DMS153 treated with DMSO at 0.1 percent for 48 hours (cell line): Measurements from ENCODE around the gene AATF.

Experiments used
- DNase-seq: peaks from one replicate; lab custom pipeline; 2025; ENCODE audit not compliant: unreplicated experiment; lab: John Stamatoyannopoulos, UW

The AATF gene

DNA sequence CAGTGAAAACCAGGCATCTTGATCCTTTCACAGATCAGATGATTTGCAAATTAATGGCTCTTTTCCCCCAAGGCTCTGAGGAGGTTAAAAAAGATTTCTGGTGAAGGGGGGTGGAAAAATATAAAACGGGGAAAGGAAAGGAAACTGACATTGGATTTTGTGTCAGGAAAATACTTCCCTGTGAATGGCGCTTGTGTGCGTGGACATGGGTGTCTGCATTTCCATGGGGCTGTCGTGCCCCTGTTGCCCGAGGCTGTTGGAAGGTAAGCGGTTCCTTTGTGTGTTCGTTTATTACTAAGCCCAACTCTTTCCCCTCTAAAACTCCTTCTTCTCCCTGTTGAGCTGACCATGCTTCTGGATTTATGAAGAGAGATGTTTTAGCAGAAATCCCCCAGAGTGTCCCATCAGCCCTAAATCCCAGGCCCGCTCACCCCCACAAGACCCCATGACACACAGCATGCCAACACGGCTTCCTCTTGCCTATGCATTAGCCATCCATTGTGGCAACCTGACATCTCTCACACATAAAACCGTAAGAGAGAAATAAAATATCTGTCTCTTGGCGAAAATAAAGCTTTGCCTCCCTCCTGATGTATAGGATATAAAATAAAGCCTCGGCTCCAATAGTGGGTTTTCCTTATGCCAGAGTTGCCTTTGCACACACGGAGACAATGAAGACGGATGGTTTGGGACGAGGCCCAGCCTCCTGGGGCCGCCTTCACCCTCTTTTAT, 18.7 kb upstream of the AATF start:
- DNase-seq: no peak

DNA sequence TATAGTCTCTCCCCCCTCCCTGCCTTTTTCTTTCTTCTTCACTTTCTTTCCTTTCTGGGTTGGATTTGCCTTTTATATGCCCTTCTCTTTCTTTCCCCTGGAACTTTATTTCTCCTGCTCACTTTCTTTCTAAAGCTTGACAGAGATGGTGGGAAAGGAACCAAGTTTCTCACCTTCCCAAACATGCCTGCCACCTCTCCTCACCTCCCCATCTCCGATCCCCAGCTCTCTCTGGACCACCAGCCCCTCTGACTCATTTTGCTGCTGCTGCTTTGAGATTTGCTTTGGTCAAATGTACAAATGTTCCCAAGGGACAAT, 18.2 kb upstream of the AATF start:
- no peak for DNase-seq

DNA sequence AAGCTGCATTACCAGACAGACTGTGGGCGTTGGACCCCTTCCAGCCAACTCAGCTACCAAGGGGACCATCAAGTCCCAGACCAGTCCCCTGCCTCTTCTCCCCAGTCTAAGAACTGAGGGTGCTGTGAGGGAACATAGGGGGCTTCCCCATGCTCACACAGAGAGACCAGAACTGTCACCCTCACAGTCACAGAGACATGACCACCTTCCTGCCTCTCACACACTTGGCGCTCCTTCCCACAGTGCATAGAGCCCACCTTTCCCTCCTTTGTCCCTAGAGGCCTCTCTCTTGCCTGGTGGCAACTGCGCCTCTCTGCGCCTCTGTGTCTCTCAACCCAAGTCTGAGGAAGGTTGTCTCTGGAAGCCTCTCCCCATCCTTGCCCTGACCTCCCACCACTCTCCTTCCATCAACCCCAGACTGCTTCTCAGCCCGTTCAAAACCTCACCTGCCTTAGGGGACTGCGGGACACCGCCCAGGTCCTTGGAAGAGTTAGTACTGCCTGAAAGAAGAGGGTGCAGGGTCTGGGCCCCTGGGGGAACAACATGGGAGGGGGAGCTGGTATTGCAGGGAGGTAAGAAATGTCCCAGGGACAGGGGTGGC, 17.6 kb upstream of the AATF start:
- no peak for DNase-seq

DNA sequence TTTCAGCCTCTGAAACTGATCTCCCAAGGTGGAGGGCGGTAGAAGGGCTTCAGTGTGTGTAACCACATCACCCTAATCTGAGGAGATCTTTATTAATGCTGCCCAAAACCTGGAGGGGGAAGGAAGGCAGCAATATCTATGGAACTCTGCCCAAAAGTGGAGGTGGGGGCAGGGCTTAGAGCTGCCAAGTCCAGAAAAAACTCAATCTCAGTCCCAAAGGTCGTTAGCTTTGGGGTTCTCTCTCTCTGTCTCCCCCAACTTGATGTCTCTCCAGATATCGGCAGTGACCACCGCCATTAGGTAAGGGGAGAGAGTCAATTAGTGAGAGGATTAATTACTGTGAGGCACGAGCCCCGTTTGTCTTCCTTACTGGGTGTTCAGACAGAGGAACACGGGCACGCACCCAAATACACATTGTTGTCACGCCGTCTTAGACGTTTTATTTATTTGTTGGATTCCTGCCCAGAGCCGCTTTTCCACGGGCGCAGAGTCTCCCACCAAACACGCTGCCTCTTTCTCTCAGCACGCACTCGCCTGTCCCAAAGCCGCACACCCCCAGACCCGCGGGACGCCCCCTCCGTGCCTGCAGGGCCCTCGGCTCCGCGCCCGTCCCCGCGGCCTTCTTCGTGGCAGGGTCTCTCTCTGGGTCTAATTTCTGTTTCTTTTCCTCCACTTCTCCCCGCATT, 16.9 kb upstream of the AATF start:
- DNase-seq: peak; percentile 9

DNA sequence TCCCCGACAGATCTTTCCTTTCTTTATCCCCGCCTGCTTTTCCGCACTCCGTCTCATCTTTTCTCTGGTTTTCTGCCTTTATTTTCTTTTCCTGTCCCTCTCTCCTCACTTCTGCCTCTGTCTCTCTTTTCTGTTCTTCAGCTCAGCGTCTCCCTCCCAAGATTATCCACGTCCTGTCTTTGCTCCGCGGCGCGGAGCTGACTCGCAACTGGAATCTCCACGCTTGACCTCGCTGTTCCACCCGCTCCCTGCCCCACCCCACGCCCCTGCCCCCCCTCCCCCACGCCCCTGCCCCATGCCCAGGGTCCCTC, 16.4 kb upstream of the AATF start:
- DNase-seq: no peak

DNA sequence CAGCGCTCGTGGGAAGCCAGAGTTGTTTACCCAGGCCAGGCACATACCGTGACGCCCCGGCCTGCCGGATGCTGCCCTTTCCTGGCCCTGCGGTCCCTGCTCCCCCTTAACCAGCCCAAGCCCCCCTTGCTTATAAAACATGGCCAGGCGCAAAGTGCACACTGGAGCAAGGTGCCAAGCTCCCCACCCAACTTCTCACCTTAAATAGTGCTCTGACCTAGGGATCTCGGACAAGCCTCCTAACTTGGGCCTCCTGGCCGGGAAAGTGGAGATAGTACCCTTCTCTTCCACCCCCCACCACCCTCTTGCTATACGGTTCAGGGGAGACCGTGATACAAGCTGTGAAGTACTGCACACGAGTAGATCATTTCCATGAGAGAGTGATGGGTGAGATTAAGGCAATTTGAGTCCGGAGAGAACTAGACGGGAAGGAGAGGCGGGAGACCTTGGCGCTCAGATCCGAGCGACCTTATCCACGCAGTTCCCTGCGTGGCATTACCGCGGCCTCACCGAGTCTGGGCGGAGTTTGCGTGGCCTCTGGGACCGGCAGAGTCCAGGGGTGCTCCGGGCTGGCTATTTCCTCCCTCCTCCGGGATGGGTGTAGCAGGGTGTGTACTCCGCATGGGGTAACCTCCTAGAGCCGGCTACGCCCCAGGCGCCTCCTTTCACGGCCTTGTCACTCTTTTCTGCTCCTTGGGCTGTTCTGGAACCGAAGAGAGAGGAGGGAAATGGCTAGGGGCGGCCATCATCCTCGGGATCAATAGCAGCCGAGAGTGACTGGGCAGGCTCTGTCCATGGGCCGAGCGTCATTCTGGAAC, 15.9 kb upstream of the AATF start:
- DNase-seq: no peak

DNA sequence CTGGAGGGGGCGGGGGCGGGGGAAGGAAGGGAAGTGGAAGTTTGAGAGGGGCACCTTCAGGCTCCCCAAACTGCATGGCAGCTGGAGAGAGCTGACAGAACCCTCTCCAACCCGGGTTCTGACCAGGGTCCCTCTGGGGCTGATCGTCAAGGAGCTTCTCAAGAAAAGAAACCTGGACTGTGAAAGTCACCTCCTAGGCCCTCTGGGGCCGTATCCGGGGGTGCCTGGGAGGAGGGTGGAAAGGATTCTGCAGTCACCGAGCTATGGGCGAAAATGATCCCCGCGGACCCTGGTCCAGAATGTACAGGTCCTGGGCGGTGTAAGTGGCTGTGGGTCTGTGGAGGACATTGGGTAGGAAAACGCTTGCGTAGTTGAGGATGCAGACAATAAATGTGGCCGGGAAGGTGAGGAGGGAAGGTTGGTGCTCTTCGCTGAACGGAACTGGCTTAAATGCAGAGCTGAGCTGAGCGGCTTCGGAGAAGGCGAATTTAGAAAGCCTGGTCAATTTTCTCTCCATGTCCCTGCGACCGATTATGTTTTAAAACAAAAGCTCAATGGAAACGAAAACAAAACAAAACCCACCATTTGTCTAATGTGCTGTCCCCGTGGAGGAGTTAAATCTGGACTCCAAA, 15.1 kb upstream of the AATF start:
- no peak for DNase-seq

DNA sequence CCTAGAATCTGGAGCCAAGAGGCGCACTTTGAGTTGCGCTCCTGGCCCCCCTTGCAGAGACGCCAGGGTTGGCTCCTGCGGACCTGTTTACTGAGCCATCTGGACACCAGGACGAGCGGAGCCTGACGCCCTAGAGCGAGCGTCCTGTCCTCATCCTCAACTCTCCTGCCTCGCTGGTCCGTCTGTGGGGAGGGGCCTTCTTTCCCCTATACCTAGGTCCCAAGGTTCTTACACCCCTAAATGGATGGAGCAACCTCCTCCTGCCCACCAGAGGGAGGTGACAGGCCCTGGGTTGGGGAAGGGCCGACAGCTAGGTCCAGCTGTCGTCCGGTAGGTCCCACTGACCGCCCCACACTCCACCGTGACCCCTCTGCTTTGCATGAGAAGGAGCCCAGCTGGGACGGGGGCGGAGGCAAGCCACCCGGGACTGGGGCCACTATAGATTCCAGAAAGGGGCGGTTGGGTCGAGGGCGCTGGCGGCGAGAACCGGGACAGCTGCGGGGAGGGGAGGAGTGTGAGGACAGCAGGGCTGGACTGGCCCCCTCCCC, 14.5 kb upstream of the AATF start:
- DNase-seq: no peak

DNA sequence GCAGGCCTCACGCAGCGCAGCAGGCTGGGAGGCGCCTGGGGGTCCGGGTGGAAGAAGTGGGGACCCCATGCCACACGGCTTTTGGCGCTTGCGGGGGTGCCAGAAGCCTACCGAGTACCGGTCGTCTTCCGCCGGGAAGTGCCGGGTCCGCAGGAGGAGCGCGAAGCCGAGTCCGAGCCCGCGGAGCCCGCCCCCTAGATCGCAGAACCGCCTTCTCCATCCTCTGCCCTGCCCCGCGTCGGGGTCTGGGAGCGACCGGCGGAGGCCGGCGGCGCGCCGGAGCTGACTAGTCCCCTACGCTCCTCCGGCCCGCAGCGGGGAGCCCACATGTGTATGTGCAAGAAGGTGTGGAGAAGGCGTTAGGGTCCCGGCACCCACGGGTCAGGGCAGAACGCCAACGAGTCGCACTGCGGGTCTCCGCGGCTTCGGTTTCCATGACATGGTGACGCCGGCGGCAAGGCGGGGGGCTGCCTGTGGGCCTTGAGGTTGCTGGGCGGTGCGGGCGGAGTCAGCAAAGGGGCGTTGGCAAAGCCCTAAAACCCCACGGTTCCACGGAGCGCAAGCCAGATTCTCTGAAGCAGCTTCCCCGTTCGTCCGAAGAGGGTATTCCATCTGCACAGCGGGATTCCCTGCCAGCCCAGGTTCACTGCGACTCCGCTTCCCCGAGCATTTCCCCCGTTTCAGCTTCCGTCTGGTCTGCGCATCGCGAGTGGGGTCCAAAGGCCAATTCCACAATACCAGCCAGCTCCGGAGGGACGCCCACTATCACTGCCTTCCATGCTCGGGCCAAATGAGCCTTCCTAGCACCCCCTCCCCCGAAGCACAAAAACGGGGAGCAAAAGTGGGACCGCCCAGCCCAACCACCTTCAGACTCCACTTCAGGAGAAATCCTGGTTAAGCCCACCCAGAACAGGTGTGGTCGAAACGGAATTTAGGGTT, 13.8 kb upstream of the AATF start:
- no peak for DNase-seq

DNA sequence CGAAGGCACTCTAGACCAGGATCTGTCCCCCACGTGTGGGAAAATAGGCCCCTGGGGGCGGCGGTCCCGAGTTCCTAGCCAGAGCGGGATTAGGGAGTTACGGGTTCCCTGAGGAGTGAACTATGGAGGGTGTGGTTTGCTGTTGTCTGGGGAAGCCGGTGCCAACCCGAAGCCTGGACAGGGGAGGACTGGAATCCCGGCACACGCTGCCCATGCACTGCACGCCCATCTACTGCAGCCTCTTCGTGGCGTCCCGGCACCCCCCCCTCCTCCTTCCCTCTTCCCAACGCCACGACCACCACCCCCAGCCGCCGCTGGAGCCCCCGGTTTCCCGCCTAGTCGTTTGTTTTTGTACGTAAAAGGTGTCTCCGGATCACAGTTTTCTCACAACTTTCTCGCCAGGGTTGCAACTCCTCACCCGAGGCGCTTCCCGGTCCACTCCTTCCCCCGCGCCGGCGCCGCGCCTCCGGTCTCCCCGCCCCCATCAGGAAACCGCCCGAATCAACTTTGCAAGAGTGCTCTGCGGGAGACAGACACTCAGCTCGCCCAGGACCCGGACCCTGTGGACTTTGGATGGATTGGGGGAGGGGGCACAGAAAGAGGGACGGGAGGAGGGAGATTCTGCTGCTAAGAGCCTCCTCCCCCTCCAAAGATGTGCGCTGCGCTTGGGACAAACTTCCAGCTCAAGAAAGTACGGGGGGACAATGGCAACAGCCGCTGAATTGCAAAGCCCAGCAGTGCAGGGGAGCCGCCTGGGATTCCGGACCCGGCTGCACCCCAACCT, 12.9 kb upstream of the AATF start:
- DNase-seq: no peak

DNA sequence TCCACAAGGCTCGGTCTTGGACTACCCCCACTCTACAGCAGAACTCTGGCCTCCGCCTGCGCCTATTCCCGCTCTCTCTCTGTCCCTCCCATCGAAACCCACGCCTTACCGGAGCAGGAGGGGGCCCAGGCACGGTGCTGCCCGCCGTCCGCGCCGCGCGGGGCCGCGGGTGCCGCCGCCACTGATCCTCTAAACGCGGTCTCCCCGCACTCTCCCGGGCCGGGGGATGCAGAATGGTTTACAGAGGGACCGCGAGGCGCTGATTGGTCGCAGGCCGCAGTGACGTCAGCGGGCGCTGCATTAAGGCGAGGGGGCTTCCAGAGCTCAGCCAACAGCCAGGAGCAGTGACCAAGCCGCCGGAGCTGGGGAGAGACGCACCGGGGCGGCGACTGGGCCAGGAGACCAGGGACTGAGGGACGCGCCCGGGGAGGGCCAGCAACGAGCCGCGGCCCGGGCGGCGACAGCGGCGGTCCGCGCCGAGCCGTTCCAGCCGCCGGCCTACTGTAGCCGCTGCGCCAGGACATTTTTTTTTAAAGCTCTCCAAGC, 12.2 kb upstream of the AATF start:
- no peak for DNase-seq

DNA sequence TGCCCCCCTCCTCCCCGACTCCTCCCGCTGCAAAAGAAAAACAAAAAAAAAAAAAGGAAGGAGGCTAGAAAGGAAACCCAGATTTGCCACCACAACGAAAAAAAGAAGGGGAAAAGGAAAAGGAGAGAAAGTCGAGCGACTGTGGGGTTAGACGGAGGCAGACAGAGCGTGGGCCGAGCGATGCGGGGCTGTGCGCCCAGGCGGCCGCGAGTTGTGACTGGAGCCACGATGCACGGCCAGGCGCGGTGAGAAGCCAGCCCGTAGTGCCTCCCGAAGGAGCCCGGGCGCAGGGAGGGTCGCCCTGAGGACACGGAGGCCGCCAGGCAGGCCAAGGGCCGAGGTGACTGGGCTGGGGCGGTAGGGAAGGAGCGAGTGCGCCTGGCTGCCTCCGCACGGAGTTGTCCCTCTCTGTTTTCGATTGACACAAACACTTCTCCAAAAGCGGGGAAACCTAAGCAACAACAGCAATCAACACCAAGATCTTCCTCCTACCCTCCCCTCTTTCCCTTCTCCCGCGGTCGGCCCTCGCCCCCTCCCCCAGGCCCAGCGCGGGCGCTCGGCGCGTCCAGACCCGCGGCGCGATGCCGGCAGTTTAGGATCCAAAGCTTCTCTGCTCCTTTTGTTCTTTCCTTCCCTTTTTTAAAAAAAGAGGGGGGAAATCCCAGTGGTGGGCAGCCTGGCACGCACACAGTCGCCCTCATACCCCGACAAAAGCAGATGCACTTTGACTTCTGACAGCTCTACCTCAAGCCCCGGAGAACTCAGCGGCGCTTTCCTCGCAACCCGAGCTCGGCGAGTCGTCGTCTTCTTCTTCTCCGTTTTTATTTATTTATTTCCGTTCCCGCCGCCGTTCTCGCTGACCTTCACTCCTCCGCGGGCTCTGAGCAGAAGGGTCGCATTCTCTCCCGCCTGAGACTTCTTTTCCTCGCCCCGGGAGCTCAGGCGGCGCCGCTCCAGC, 11.5 kb upstream of the AATF start, which contains the start of gene LHX1:
TSS of gene LHX1 (plus strand) at position 475 of the 958 bp plus-strand sequence. CDS start 723 bp downstream, outside the sequence.
- no peak for DNase-seq

DNA sequence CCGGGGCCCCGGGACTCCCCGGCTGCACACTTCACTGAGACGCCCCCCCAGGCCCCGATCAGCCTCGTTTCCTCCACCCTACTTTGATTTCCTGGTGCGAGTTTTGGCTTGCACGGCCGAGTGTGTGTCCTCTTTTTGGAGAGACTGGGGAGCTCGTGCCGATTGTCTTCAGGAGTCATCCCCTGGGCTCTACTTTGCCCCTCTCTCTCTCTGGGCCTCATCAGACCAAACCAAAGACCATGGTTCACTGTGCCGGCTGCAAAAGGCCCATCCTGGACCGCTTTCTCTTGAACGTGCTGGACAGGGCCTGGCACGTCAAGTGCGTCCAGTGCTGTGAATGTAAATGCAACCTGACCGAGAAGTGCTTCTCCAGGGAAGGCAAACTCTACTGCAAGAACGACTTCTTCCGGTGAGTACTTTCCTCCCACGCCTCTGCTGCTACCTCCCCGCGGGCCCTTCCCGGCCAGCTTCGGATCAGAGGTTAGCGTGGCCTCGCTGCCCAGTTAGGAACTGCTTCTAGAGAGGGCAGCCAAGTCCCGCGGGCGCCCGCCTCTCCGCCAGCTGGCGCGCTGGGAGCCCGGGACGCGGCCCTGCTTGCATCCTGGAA, 10.7 kb upstream of the AATF start:
- DNase-seq: no peak

DNA sequence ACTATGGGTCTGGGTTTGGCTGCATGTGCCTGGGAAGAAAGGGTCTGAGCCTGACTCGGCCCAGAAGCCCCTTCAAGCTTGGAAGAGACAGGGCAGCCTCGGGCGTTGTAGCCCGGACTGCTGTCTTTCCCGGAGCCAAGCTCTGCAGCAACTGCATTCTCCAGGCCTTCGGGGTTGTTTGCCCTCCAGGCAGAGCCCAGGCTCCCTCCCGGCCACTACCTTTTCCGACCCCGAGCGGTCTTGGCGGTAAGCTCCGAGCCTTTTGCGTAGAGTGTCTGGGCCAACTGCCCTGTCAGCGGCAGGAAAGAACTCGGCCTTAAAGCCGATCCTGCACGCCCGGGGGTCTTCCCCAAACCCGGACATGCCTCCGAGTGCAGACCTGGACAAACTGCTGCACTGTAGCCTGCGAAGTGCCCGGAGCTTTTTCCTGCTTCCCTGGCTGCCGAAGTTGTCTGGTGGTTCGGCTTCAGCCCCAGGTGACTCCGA, 10.1 kb upstream of the AATF start:
- no peak for DNase-seq

DNA sequence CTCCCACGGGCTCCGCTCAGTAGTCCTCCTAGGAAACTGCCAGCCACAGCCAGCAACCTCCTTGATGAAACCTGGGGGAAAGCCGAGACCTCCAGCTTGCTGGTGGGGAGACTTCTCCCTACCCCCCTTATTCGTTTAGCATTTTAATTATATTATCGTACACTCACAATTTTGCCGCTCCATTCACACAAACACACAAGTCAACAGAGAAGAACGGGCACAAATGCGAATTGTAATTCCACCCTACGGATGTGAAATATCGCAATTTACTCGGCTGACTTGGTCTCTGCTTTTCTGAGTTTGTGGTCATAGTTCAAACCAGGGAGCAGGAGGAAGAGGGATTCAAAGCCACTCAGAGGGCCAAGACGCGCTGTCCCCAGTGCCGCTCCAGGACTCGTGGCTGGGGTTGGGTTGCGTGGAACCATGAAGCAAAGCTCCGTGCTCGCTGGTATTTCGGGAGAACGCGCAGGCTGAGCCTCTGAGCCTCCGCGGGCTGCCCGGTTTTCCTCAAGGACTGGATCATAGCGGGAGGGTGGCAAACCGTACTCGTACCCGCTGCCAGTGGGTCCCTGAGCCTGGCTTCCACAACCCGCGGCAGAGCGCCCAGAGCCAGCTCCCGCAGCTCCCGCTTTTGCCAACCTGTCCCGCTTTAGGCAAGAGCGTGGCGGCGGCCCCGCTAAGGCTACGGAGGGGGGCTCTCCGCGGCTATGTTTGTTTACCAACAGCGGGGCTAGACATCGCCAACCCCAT, 9.5 kb upstream of the AATF start:
- no peak for DNase-seq

DNA sequence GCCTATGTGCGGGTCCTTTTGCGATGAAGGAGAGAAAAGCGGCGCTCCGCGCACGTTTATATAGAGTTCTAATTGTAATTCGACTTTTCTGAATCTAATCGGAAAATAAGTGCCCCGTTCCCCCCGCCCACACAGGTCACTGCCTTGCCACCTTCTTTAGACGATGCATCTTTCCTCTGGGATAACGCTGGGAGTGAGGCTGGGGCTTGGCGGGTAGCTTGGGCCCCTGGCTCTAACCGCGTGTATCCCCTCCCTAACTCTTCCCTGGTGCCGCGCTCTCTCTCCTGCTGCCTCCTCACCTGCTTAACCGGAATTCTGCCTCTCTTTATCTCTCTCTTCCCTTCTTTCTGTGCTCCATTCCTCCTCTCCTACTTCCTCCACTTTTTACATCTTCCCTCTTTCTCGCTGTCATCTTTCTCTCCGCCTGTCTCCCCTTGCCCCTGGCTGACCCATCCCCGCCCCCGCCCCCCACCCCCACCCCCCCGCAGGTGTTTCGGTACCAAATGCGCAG, 8.9 kb upstream of the AATF start:
- no peak for DNase-seq
